ENCODE measurements around the gene PLA2R1. TPM values are rescaled to one million over a fixed set of nuclear protein-coding genes. Genes with fewer than 3 reads are reported as not detected.

The PLA2R1 gene
- total and polyA plus RNA-seq, 2 of the 4 experiments (the other 2 are of a cell fraction) = 0.43 to 0.54 TPM

DNA sequence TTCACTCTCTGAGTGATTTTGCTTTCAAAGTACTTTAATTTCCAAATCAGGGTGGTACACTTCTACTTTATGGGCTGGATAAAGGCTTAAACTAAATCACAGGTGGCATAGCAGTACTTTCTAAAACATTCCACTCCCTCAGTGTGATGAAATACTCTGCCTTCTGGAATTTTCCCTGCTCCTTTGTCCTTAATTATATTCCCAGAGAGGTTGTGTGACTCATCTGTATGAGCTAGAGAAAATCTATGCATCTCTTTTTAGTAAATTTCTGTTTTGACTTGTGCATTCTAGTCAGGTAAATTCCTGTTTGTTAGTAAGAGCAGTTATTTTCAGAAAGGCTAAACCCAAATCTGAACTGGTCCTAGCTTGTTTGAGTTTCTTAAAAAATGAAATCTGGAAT lies 29.0 kb upstream of the PLA2R1 start:
- Histone ChIP-seq H3K9me1 (ENCODE audit: insufficient read depth, low read length) (no peaks in the 10 kb centered on the region), H2BK5ac (ENCODE audit: low read depth, low read length, poor library complexity, severe bottlenecking) (no peak overlapping the region), H3K14ac (replicated peaks; ENCODE audit: low read depth, low read length) (no peak overlapping the region), H3K36me3 (ENCODE audit: control insufficient read depth, insufficient read depth, low read length) (no peaks in the 10 kb centered on the region), H3K4me3 (ENCODE audit: insufficient read depth, low read depth, low read length) (no peak overlapping the region), H2BK120ac (ENCODE audit: low read depth, low read length) (no peak overlapping the region), H3K23ac (ENCODE audit: low read depth, low read length) (no peak overlapping the region), H3K27me3 (ENCODE audit: control insufficient read depth, insufficient read depth, low read length) (no peaks in the 10 kb centered on the region), H3K18ac (ENCODE audit: low read depth, low read length) (no peak overlapping the region), H2BK15ac (ENCODE audit: low read depth, low read length) (no peak overlapping the region), H2AK5ac (ENCODE audit: low read depth, low read length) (no peak overlapping the region), H4K91ac (ENCODE audit: insufficient read depth, low read depth, low read length) (no peak overlapping the region), H2AFZ (replicated peaks; ENCODE audit: low read length, poor library complexity) (no peak overlapping the region), H2BK20ac (ENCODE audit: low read depth, low read length) (no peak overlapping the region), H3K4me1 (ENCODE audit: control insufficient read depth, insufficient read depth, low read length) (no peaks in the 10 kb centered on the region), H3K9ac (ENCODE audit: low read depth, low read length) (no peak overlapping the region), H3K27ac (ENCODE audit: insufficient read depth, low read length) (no peak overlapping the region), H3K79me1 (ENCODE audit: low read depth in 1 of 2, low read length in 2 of 2) (no peaks in the 10 kb centered on the region), H3K4me2 (ENCODE audit: low read depth, low read length) (no peak overlapping the region), H3K4ac (ENCODE audit: low read depth, low read length) (no peak overlapping the region), H2AK9ac (replicated peaks; ENCODE audit: low read depth, low read length, poor library complexity) (no peak overlapping the region), H4K8ac (ENCODE audit: low read depth in 2 of 2, low read length in 2 of 2) (no peak overlapping the region), H3K9me3 (ENCODE audit: control insufficient read depth, insufficient read depth, low read length) (peaks cover 25% of the 10 kb centered on the region), H4K20me1 (ENCODE audit: insufficient read depth, low read length) (no peaks in the 10 kb centered on the region), H3K56ac (ENCODE audit: extremely low read depth, insufficient read depth, low read length) (no peak overlapping the region), H4K5ac (ENCODE audit: low read depth, low read length) (no peak overlapping the region)
- ChIA-PET CTCF (no interaction called here), POLR2A (ENCODE audit: unreplicated experiment) (no interaction called here)
- in situ Hi-C loops (cut with MboI; ENCODE audit: low sequenced_read_pairs) (no loop called here), intact Hi-C loops (cut with micrococcal nuclease) (no loop called here), dilution Hi-C loops (cut with HindIII; ENCODE audit: low sequenced_read_pairs, unreplicated experiment) (no loop called here)
- ATAC-seq (ENCODE audit: low read depth) = 0 out of 2 replicates have a peak, but pooled peaks have one; percentile 17
- peak; percentile 54 for DNase-seq
- BruUV-seq (replicated peaks) = no TSS peak
- TF ChIP-seq MAZ (IDR thresholded peaks at IDR 0.05; ENCODE audit: borderline replicate concordance, low read depth, low read length) (no peak), CEBPB (IDR thresholded peaks at IDR 0.05; ENCODE audit: low read depth, low read length) (0 out of 2 replicates have a peak, but pooled peaks have one; percentile 40), POLR2A (IDR thresholded peaks at IDR 0.05; ENCODE audit: low read depth, low read length) (no peak), SMC3 (IDR thresholded peaks at IDR 0.05; ENCODE audit: low read depth, low read length) (no peak), NFE2L2 (IDR thresholded peaks at IDR 0.05; ENCODE audit: low read depth, low read length) (no peak)
